Aorta (tissue), 5 donors: ENCODE data around the gene CAMKK1. TPM values are rescaled to one million over a fixed set of nuclear protein-coding genes. Genes with fewer than 3 reads are reported as not detected.

Source experiments
- ATAC-seq: fragments of 200-7000 bp; cut with Tn5 transposase; one replicate; pipeline ENCODE4 v1.9.1; 2022; ENCODE audit warnings: moderate library complexity; ENCODE audit not compliant: low FRiP score
- DNase-seq, 2 donors: peaks; one replicate each; pipeline ENCODE4 v3.0.0-alpha.2; 2020
- H3K27ac ChIP-seq, 2 donors: one replicate each; pipeline ENCODE4 v1.5.1; 2013; ENCODE audit warnings: low read length in 2 of 2, mild to moderate bottlenecking in 2 of 2, moderate library complexity in 2 of 2, control low read depth in 1 of 2, inconsistent platforms in 1 of 2, low read depth in 1 of 2
- H3K27me3 ChIP-seq, 2 donors: one replicate each; pipeline ENCODE4 v1.6.1; 2013; ENCODE audit warnings: control low read depth in 1 of 2, low read length in 1 of 2, mild to moderate bottlenecking in 1 of 2, moderate library complexity in 1 of 2; ENCODE audit not compliant: insufficient read depth in 2 of 2, control insufficient read depth in 1 of 2
- H3K36me3 ChIP-seq, 2 donors: one replicate each; pipeline ENCODE4 v1.6.1; 2013; ENCODE audit warnings: control low read depth in 1 of 2, low read length in 1 of 2, mild to moderate bottlenecking in 1 of 2; ENCODE audit not compliant: insufficient read depth in 2 of 2, control insufficient read depth in 1 of 2
- H3K4me1 ChIP-seq, 2 donors: one replicate each; pipeline ENCODE4 v1.6.1; 2013; ENCODE audit warnings: low read length in 2 of 2, control low read depth in 1 of 2, mild to moderate bottlenecking in 1 of 2, moderate library complexity in 1 of 2; ENCODE audit not compliant: insufficient read depth in 2 of 2, control insufficient read depth in 1 of 2
- H3K4me3 ChIP-seq, 2 donors: one replicate each; pipeline ENCODE4 v1.5.1; 2013; ENCODE audit warnings: low read length in 2 of 2, control low read depth in 1 of 2, mild to moderate bottlenecking in 1 of 2
- H3K9me3 ChIP-seq: one replicate; pipeline ENCODE4 v1.6.1; 2013; ENCODE audit warnings: mild to moderate bottlenecking, low read length; ENCODE audit not compliant: control insufficient read depth
- WGBS, 2 donors: extraction: QIAGEN DNeasy Blood & Tissue Kit; methylation state at CpG; one replicate each; pipeline ENCODE4 v1.1.7; 2013; 5-methylcytosine and 5-hydroxymethylcytosine counted together
- intact Hi-C, 2 donors: fragments of 100-400 bp; cut with DNase I; formaldehyde crosslinking; loops; one replicate each; pipeline versions ENCODE4 v1.14.2 to v1.15.0; 2022
- polyA plus RNA-seq, 2 donors: library from polyadenylated mRNA; stranded (reverse); fragments of 200-250 nt; gene quantifications; one replicate each; pipeline ENCODE4 v1.2.3, GENCODE V29; 2013
- total RNA-seq, 2 donors: library from RNA; stranded (reverse); fragmentation: NEBNext Ultra II Directional; extraction: Animal tissue kit (Norgen Biotek cat#: 25700); gene quantifications; one replicate each; pipeline ENCODE4 v1.2.1, GENCODE V29; 2021
- donor health status: healthy with polysubstance abuse.
- donor health status: Bipolar disorder and iron deficiency.
- donor health status: DM: no; HTN: no; CAD: no.
- donor health status: DM: no; HTN: no; CAD: no.
- donor health status: DM: yes; HTN: yes; CAD: no.

CAMKK1 gene
- total and polyA plus RNA-seq, 4 donors: 1.6 to 11.2 (median 4.6) TPM

GRCh38 chr17:3921006-3921405, 28.2 kb upstream of the CAMKK1 start:
- DNase-seq: no peak
- intact Hi-C loops: no loop called here
- Histone ChIP-seq H3K27ac (peak overlapping the region in 1 of 2 donors; percentile 42), H3K4me1 (no peaks in the 10 kb centered on the region), H3K9me3 (no peaks in the 10 kb centered on the region), H3K4me3 (no peak overlapping the region), H3K27me3 (no peaks in the 10 kb centered on the region), H3K36me3 (no peaks in the 10 kb centered on the region)
- ATAC-seq: no peak
- WGBS, 2 donors: 47 to 53% methylated on average over 16 of the region's 16 CpGs

- Histone ChIP-seq H3K4me1 (no peaks in the 10 kb centered on the region), H3K36me3 (no peaks in the 10 kb centered on the region), H3K9me3 (no peaks in the 10 kb centered on the region), H3K27me3 (no peaks in the 10 kb centered on the region), H3K4me3 (no peak overlapping the region), H3K27ac (peak overlapping the region; percentile 18 to 67)
- DNase-seq: peak; percentile 80 to 92
- intact Hi-C loops: loop anchor here in 1 of 2 donors (5.0 kb wide), 1 partner anchor 43 kb away; the partner anchor contains the start of gene ATP2A3
- peak; percentile 62 for ATAC-seq
- WGBS, 2 donors: 20 to 27% methylated on average over 22 of the region's 22 CpGs
These were observed 26.3 kb upstream of the CAMKK1 start for GRCh38 chr17:3919123-3919624.

- no peaks in the 10 kb centered on the region for H3K4me1 ChIP-seq
- ATAC-seq: no peak
- intact Hi-C loops: loop anchor here in 1 of 2 donors (5.0 kb wide), 1 partner anchor 44 kb away; the partner anchor contains the start of gene ATP2A3
These were observed 25.7 kb upstream of the CAMKK1 start for GRCh38 chr17:3918372-3919122.

GRCh38 chr17:3917391-3917931, 24.6 kb upstream of the CAMKK1 start:
- Histone ChIP-seq H3K36me3 (no peaks in the 10 kb centered on the region), H3K4me3 (no peak overlapping the region), H3K9me3 (no peaks in the 10 kb centered on the region), H3K27ac (no peak overlapping the region), H3K27me3 (no peaks in the 10 kb centered on the region), H3K4me1 (no peaks in the 10 kb centered on the region)
- WGBS, 2 donors: 34 to 41% methylated on average over 11 of the region's 11 CpGs
- DNase-seq (peak in 1 of 2 donors; percentile 88), ATAC-seq (no peak)
- intact Hi-C loops: loop anchor here in 1 of 2 donors (5.0 kb wide), 1 partner anchor 45 kb away; the partner anchor contains the start of gene ATP2A3

More at GRCh38 chr17:3918372-3919122, 25.7 kb upstream of the CAMKK1 start:
- no peak for DNase-seq
- Histone ChIP-seq H3K4me3 (no peak overlapping the region), H3K36me3 (no peaks in the 10 kb centered on the region), H3K27me3 (no peaks in the 10 kb centered on the region), H3K9me3 (no peaks in the 10 kb centered on the region), H3K27ac (peak overlapping the region; percentile 18 to 67)
- WGBS, 2 donors: 18 to 30% methylated on average over 8 of the region's 8 CpGs

GRCh38 chr17:3916825-3917224, 24.0 kb upstream of the CAMKK1 start:
- WGBS, 2 donors: 81 to 83% methylated on average over 10 of the region's 10 CpGs
- Histone ChIP-seq H3K4me1 (no peaks in the 10 kb centered on the region), H3K27ac (no peak overlapping the region), H3K9me3 (no peaks in the 10 kb centered on the region), H3K27me3 (no peaks in the 10 kb centered on the region), H3K4me3 (no peak overlapping the region), H3K36me3 (no peaks in the 10 kb centered on the region)
- ATAC-seq (no peak), DNase-seq (no peak)
- intact Hi-C loops: loop anchor here in 1 of 2 donors (5.0 kb wide), 1 partner anchor 45 kb away; the partner anchor contains the start of gene ATP2A3

- DNase-seq: peak in 1 of 2 donors; percentile 76
- Histone ChIP-seq H3K9me3 (no peaks in the 10 kb centered on the region), H3K4me3 (no peak within 1 kb of the TSS), H3K27ac (no peak within 1 kb of the TSS), H3K36me3 (no peaks in the 10 kb centered on the region), H3K4me1 (no peaks in the 10 kb centered on the region), H3K27me3 (no peaks in the 10 kb centered on the region)
- ATAC-seq: no peak
- intact Hi-C loops: loop anchor here (2.0 to 5.0 kb wide), 3 partner anchors 46 to 159 kb away; partner anchors contain the start of gene ATP2A3 (in 1 of the 2)
- WGBS, 2 donors: 80 to 81% methylated on average over 28 of the region's 28 CpGs
These were observed 23.3 kb upstream of the CAMKK1 start, which contains the start of gene P2RX1 for GRCh38 chr17:3915995-3916696. P2RX1 (minus strand) TSS chr17:3916465; CDS start chr17:3916225, 240 bp downstream.

- Histone ChIP-seq H3K4me1 (no peaks in the 10 kb centered on the region), H3K4me3 (no peak overlapping the region), H3K36me3 (no peaks in the 10 kb centered on the region), H3K27ac (no peak overlapping the region), H3K27me3 (no peaks in the 10 kb centered on the region), H3K9me3 (no peaks in the 10 kb centered on the region)
- whole genome bisulfite sequencing, 2 donors: 79 to 83% methylated on average over 13 of the region's 13 CpGs
- intact Hi-C loops: loop anchor here (2.0 to 5.0 kb wide), 3 partner anchors 47 to 159 kb away; partner anchors contain the start of gene ATP2A3 (in 1 of the 2)
- no peak for DNase-seq
- no peak for ATAC-seq
These were observed 22.7 kb upstream of the CAMKK1 start for GRCh38 chr17:3915581-3915994.

GRCh38 chr17:3914312-3914670, 21.4 kb upstream of the CAMKK1 start:
- no peak overlapping the region for H3K27ac ChIP-seq

More at GRCh38 chr17:3914312-3914670, 21.4 kb upstream of the CAMKK1 start:
- Histone ChIP-seq H3K27me3 (no peaks in the 10 kb centered on the region), H3K9me3 (no peaks in the 10 kb centered on the region), H3K4me3 (no peak overlapping the region), H3K4me1 (no peaks in the 10 kb centered on the region), H3K36me3 (no peaks in the 10 kb centered on the region)
- intact Hi-C loops: loop anchor here (2.0 to 5.0 kb wide), 3 partner anchors 89 to 161 kb away; no protein-coding TSS in a partner anchor
- WGBS, 2 donors: 83 to 87% methylated on average over 10 of the region's 10 CpGs
- DNase-seq (no peak), ATAC-seq (no peak)
